PFSK-1 (cell line): Measurements from ENCODE around the gene GNA14.

Experiments
- POLR2AphosphoS5 ChIP-seq: IDR thresholded peaks from 2 replicates; pipeline ENCODE4 v1.6.1; 2012; ENCODE audit warnings: low read depth, mild to moderate bottlenecking, control low read depth, low read length, moderate library complexity
- REST ChIP-seq, 2 experiments: IDR thresholded peaks; 2 replicates each; pipeline versions ENCODE4 v1.6.1 to v1.8.0; 2011 to 2012; ENCODE audit warnings: low read depth in 2 of 2, low read length in 2 of 2, control low read depth in 1 of 2, inconsistent platforms in 1 of 2, mild to moderate bottlenecking in 1 of 2, moderate library complexity in 1 of 2; ENCODE audit not compliant: insufficient read depth in 1 of 2
- TAF1 ChIP-seq: IDR thresholded peaks from 2 replicates; pipeline ENCODE4 v1.6.1; 2012; ENCODE audit warnings: low read length, control low read depth, borderline replicate concordance; ENCODE audit not compliant: insufficient read depth

DNA sequence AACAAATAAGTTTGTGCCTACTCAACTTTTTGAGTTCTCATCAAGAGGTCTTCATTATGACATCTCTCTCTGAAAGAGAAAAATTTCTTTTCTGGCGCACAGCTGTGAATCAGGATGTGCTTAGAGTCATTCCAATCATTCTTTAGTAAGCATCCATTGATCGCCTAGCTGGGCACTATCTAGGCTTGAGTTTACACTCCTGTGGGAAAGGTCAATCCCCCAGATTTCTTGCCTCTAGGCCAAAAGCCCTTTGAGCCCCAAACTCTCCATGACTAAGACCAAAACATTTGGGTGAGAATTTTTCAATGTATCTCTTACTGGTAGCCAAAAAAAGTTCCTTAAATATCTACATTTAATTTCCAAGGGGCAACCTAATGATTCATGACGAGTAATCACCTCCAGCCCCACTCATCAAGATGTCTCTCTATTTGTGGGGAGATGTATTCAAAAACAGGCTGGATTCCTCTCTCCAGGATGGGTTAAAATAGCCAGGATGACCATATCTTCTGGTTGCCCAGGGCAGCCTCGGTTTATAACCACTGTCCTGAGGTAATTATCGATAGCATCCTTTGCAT is 101.7 kb downstream of the GNA14 start:
- no peak for TF ChIP-seq TAF1
- no peak for TF ChIP-seq POLR2AphosphoS5
- no peak for TF ChIP-seq REST (IDR thresholded peaks at IDR 0.05; ENCODE audit: insufficient read depth in 1 of 2, low read depth in 2 of 2, low read length in 2 of 2)
